SIG-M5 treated with dmso at 0.1 percent for 504 hours (cell line): ENCODE results near the gene CHST13.
"Not testable (repeated sequence)": the region's sequence is repeated elsewhere in the genome, so short reads cannot be mapped to it uniquely, and the experiment has no call there.

Experiments
- DNase-seq: peaks from one replicate; lab custom pipeline; 2025; ENCODE audit not compliant: unreplicated experiment; lab: John Stamatoyannopoulos, UW

The CHST13 gene

GRCh38 chr3:126580746-126581145 lies 56.8 kb downstream of the CHST13 start:
- DNase-seq, result no peak

- no peak for DNase-seq
These were observed 57.6 kb downstream of the CHST13 start for GRCh38 chr3:126581569-126581968.

DNA sequence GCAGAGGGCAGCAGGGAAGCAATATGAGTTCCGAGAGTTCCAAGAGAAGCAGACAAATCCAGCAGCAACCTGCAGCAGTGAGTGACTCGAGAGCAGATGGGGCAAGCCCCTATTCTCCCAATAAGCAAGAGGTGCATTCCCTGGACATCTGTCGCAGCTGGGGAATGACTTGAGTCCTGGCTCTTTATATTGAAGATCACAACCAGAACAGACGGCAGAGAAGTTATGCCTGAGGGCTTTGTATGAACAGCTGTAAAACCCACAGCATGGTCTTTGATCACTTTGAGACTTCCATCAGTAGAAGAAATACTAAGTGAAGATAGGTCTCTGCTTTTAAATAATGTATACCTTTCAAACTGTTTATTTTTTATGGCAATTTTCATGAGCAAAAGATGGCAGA lies 58.4 kb downstream of the CHST13 start:
- DNase-seq, result no peak

GRCh38 chr3:126591515-126591914 lies 67.6 kb downstream of the CHST13 start:
- DNase-seq, result not testable (repeated sequence)
